Uterus (tissue), 4 donors: ENCODE data around the gene CCM2L. TPM values are rescaled to one million over a fixed set of nuclear protein-coding genes. Genes with fewer than 3 reads are reported as not detected.
A peak's percentile ranks its signal among the peaks of the same experiment; 100 is the strongest.
"Not testable (repeated sequence)": the region's sequence is repeated elsewhere in the genome, so short reads cannot be mapped to it uniquely, and the experiment has no call there.

Experiments
- DNase-seq, 2 donors: peaks; one replicate each; pipeline ENCODE4 v3.0.0-alpha.2; 2019 to 2020
- H3K27ac ChIP-seq, 2 donors: fragments of 200-600 bp; sonication (generic); 1 replicate in 1 of 2; 2 replicates in 1 of 2; pipeline ENCODE4 v1.5.1; 2016 to 2018
- H3K27me3 ChIP-seq, 2 donors: fragments of 200-600 bp; sonication (generic); one replicate each; pipeline ENCODE4 v1.5.1; 2018 to 2019; ENCODE audit warnings: control low read depth in 1 of 2
- H3K36me3 ChIP-seq, 2 donors: fragments of 200-600 bp; sonication (generic); one replicate each; pipeline ENCODE4 v1.5.1; 2019; ENCODE audit warnings: control low read depth in 1 of 2
- H3K4me1 ChIP-seq, 2 donors: fragments of 200-600 bp; sonication (generic); one replicate each; pipeline ENCODE4 v1.5.1; 2018 to 2019; ENCODE audit warnings: control low read depth in 1 of 2
- H3K4me3 ChIP-seq, 2 donors: fragments of 200-600 bp; sonication (generic); 1 replicate in 1 of 2; 2 replicates in 1 of 2; pipeline ENCODE4 v1.5.1; 2018 to 2019; ENCODE audit warnings: mild to moderate bottlenecking in 1 of 2
- H3K9me3 ChIP-seq, 2 donors: fragments of 200-600 bp; sonication (generic); one replicate each; pipeline ENCODE4 v1.5.1; 2019; ENCODE audit warnings: control low read depth in 1 of 2
- POLR2A ChIP-seq, 2 donors: fragments of 450-650 bp; IDR thresholded peaks; one replicate each; pipeline ENCODE4 v1.6.1; 2016; ENCODE audit warnings: antibody characterized with exemption in 2 of 2, mild to moderate bottlenecking in 1 of 2, moderate library complexity in 1 of 2
- intact Hi-C: fragments of 100-400 bp; cut with DNase I; formaldehyde crosslinking; loops from one replicate; pipeline ENCODE4 v1.15.1; 2023; ENCODE audit warnings: low total_unique reads
- total RNA-seq, 4 donors: library from RNA; depleted of rRNA in 3 of 4; stranded (reverse); fragments of >200 nt in 3 of 4; gene quantifications; one replicate each; pipeline versions ENCODE4 v1.1.0 to v1.2.4, GENCODE V29; 2014 to 2023
- TF ChIP-seq, protein P1 (sequence below), 4 experiments: fragments of 200-600 bp in 2 of 4; fragments of 450-650 bp in 2 of 4; sonication (generic) in 2 of 4; IDR thresholded peaks; one replicate each; pipeline ENCODE4 v1.5.1; 2016 to 2019; ENCODE audit warnings: antibody characterized with exemption in 4 of 4, mild to moderate bottlenecking in 2 of 4, moderate library complexity in 1 of 4
- donor health status: DM: yes; HTN: yes; CAD: no.

The CCM2L gene
- total RNA-seq, 4 donors from 2014 or later, result 3.5 to 21.9 (median 10.0) TPM

- peaks cover 0 to 10% of the 10 kb centered on the region in 2 donors for H3K27me3 ChIP-seq
- intact Hi-C loops, result no loop called here
Measured at GRCh38 chr20:32028647-32029372, 18.6 kb downstream of the CCM2L start.

GRCh38 chr20:32029561-32029960, 19.3 kb downstream of the CCM2L start:
- H3K9me3 ChIP-seq, result no peaks in the 10 kb centered on the region
- no peak overlapping the region for H3K27ac ChIP-seq
- H3K4me1 ChIP-seq, result no peaks in the 10 kb centered on the region
- H3K27me3 ChIP-seq, result peaks cover 0 to 10% of the 10 kb centered on the region in 2 donors
- no peak for DNase-seq
- no peaks in the 10 kb centered on the region for H3K36me3 ChIP-seq
- intact Hi-C loops, result no loop called here
- H3K4me3 ChIP-seq, result no peak overlapping the region
- TF ChIP-seq, protein P1, sequence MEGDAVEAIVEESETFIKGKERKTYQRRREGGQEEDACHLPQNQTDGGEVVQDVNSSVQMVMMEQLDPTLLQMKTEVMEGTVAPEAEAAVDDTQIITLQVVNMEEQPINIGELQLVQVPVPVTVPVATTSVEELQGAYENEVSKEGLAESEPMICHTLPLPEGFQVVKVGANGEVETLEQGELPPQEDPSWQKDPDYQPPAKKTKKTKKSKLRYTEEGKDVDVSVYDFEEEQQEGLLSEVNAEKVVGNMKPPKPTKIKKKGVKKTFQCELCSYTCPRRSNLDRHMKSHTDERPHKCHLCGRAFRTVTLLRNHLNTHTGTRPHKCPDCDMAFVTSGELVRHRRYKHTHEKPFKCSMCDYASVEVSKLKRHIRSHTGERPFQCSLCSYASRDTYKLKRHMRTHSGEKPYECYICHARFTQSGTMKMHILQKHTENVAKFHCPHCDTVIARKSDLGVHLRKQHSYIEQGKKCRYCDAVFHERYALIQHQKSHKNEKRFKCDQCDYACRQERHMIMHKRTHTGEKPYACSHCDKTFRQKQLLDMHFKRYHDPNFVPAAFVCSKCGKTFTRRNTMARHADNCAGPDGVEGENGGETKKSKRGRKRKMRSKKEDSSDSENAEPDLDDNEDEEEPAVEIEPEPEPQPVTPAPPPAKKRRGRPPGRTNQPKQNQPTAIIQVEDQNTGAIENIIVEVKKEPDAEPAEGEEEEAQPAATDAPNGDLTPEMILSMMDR (IDR thresholded peaks at IDR 0.05), result no peak
- no peak for TF ChIP-seq POLR2A (IDR thresholded peaks at IDR 0.05)

More at GRCh38 chr20:32028647-32029372, 18.6 kb downstream of the CCM2L start:
- Histone ChIP-seq H3K4me1 (no peaks in the 10 kb centered on the region), H3K27ac (no peak overlapping the region), H3K9me3 (no peaks in the 10 kb centered on the region), H3K36me3 (no peaks in the 10 kb centered on the region), H3K4me3 (no peak overlapping the region)
- no peak for DNase-seq
- TF ChIP-seq, protein P1 (IDR thresholded peaks at IDR 0.05), result no peak
- no peak for TF ChIP-seq POLR2A (IDR thresholded peaks at IDR 0.05)

DNA sequence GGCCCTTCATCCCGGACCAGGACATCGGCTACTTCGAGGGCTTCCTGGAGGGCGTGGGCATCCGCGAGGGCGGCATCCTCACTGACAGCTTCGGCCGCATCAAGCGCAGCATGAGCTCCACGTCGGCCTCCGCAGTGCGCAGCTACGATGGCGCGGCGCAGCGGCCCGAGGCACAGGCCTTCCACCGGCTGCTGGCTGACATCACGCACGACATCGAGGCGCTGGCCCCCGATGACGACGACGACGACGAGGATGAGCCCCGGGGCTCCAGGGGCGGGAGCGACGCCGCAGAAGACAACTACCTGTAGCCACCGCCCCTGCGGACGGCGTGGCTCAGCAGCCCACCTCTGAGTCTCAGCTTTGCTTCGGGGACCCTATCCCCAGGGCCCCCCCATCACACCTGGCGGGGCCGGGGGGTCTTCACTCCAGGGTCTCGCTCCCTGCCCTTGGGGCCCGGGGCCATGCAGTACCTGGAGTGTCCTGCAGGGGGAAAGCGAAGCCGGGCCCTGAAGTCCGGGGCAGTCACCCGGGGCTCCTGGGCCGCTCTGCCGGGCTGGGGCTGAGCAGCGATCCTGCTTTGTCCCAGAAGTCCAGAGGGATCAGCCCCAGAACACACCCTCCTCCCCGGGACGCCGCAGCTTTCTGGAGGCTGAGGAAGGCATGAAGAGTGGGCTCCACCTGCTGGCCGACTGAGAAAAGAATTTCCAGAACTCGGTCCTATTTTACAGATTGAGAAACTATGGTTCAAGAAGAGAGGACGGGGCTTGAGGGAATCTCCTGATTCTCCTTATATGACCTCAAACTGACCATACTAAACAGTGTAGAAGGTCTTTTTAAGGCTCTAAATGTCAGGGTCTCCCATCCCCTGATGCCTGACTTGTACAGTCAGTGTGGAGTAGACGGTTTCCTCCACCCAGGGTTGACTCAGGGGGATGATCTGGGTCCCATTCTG, 21.0 kb downstream of the CCM2L start:
- no peaks in the 10 kb centered on the region for H3K4me1 ChIP-seq
- peak; percentile 64 to 65 for DNase-seq
- no peak overlapping the region for H3K27ac ChIP-seq
- H3K27me3 ChIP-seq, result peaks cover 0 to 16% of the 10 kb centered on the region in 2 donors
- TF ChIP-seq, protein P1 (IDR thresholded peaks at IDR 0.05), result peak; percentile 60 to 84 (median 66)
- TF ChIP-seq POLR2A (IDR thresholded peaks at IDR 0.05), result no peak
- H3K36me3 ChIP-seq, result no peaks in the 10 kb centered on the region
- intact Hi-C loops, result loop anchor here (5.0 kb wide), 1 partner anchor 209 kb away; no protein-coding TSS in a partner anchor
- H3K4me3 ChIP-seq, result no peak overlapping the region
- no peaks in the 10 kb centered on the region for H3K9me3 ChIP-seq

DNA sequence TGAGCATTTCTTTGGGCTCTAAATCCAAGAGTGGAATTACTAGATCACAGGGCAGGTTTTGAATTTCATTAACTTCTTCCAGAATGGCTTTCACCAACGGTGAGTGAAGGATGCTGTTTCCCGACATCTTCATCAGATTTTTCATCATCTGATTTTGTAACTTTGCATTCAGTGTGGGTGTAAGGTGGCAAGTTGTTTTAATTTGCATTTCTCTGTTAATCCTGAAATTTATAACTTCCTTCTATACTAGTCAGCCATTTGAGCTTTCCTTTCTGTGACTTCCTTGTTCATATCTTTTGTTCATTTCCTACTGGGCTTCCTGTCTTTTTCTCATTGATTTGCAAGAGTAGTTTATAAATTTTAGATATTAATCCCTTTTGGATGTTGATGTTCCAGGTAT, 23.1 kb downstream of the CCM2L start:
- no peak for DNase-seq
- no peak overlapping the region for H3K4me3 ChIP-seq
- no peaks in the 10 kb centered on the region for H3K4me1 ChIP-seq
- peaks cover 0 to 16% of the 10 kb centered on the region in 2 donors for H3K27me3 ChIP-seq
- no peak for TF ChIP-seq POLR2A (IDR thresholded peaks at IDR 0.05)
- TF ChIP-seq, protein P1 (IDR thresholded peaks at IDR 0.05), result no peak
- intact Hi-C loops, result loop anchor here (5.0 kb wide), 1 partner anchor 211 kb away; no protein-coding TSS in a partner anchor
- no peak overlapping the region for H3K27ac ChIP-seq
- H3K36me3 ChIP-seq, result no peaks in the 10 kb centered on the region
- no peaks in the 10 kb centered on the region for H3K9me3 ChIP-seq

GRCh38 chr20:32033721-32034120, 23.5 kb downstream of the CCM2L start:
- intact Hi-C loops, result loop anchor here (5.0 kb wide), 1 partner anchor 211 kb away; no protein-coding TSS in a partner anchor
- H3K4me3 ChIP-seq, H3K27ac ChIP-seq, H3K9me3 ChIP-seq, H3K4me1 ChIP-seq, H3K36me3 ChIP-seq, DNase-seq: not testable (repeated sequence)
- H3K27me3 ChIP-seq, result peaks cover 0 to 16% of the 10 kb centered on the region in 2 donors
